ENCODE results near the gene DCLK3.

Gene DCLK3, protein sequence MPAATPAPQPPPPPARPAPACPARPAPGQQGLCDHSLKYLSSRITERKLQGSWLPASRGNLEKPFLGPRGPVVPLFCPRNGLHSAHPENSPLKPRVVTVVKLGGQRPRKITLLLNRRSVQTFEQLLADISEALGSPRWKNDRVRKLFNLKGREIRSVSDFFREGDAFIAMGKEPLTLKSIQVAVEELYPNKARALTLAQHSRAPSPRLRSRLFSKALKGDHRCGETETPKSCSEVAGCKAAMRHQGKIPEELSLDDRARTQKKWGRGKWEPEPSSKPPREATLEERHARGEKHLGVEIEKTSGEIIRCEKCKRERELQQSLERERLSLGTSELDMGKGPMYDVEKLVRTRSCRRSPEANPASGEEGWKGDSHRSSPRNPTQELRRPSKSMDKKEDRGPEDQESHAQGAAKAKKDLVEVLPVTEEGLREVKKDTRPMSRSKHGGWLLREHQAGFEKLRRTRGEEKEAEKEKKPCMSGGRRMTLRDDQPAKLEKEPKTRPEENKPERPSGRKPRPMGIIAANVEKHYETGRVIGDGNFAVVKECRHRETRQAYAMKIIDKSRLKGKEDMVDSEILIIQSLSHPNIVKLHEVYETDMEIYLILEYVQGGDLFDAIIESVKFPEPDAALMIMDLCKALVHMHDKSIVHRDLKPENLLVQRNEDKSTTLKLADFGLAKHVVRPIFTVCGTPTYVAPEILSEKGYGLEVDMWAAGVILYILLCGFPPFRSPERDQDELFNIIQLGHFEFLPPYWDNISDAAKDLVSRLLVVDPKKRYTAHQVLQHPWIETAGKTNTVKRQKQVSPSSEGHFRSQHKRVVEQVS

DNA sequence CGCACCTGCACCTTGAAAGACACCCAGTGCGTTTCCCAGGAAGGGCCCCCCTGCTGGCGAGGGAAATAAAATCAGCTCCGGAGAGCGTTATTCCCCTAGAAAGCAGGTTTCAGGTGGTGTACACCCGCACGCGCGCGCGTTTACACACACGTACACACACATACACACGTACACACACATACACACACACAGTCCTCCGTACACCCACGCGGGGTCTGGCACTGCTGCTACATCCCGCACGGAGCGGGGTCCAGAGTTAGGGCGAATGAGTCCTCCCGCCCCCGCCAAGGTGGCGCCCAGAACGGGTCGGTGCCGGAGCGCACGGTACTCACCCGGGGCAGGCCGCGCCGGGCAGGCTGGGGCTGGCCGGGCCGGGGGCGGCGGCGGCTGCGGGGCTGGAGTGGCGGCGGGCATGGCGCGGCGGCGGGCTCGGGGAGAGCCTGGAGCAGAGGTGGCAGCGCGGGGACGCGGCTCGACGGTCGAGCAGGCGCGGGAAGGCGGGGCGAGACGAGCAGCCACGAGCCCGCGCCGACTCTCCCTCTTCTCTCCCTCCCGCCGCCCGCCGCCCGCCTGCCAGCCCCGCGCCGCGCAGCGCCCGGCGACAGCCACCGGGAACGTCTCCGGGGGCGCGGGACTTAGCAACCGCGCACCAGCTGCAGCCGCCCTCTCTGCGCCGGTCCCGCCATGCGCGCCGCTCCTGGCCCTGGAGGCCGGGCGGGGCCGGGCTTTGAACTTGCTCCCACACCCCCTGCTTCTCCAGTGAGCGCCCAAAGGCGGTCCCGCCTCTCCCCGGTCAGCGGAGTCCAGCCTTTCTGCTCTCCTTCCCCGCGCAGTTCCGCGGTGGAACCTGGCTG is at the start of gene DCLK3:
TSS of gene DCLK3 (minus strand) at position 704 of the 854 bp plus-strand sequence. CDS start at position 414, 290 bp downstream.
- DNase-seq (ENCODE audit: low read depth in 2 of 2), result no peak

DNA sequence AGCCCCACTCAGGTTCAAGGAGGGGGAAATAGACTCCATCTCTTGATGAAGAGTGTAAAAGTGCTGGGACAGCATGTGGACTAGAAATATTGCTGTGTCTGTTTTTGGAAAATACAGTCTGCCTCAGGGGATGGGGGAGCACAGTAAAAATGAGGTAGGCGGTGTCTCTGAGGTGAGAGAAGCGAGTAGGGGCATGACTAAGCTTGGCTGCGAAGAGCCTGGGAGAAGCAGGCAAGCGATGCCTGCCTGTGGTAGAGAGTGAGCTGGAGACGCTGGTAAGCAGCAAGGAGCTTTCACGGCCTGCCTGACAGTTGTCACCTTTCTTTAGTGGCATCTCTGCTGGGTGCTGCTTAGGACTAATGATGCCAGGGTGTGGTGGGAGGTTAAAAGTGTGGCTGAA is 49.0 kb upstream of the DCLK3 start:
- no peak for DNase-seq (ENCODE audit: low read depth in 2 of 2)

DNA sequence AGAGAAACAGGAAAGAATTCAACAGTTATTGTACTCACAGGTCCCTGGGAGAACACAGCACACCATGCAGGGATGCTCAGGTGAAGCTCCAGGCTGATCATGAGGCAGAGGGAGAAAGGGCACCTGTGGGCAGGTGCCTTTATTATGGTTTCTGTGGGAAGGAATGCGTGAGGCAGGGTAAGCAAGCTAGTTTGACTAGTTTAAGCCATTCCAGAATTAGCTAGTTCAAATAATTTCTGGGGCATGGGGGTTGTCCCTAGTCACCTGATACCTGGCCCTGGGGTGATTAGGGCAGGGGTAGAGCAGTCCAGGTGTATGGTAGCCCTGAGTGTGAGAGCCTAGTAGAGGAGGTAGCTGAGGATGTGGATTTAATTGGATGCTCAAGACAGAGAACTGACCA is 47.9 kb upstream of the DCLK3 start:
- no peak for DNase-seq (ENCODE audit: low read depth in 2 of 2)

DNA sequence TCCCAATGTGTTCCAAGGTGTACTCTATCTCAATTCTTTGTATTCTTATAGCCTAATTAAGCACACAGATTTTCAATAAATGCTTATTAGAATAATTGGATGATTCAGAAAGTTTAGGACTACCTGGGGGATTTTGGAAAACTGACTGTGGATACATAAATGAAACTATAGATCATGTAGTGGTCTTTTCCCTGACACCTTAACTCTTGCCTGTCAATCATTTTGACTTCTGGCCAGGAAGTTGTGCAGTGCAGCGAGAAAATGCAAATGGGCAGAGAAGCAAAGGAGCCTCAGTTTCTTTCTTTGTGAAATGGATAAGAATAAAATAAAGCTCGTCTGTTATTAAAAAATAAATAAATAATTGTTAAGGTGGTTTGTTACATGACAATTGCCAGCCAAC is 47.4 kb upstream of the DCLK3 start:
- DNase-seq (ENCODE audit: low read depth in 2 of 2), result no peak

DNA sequence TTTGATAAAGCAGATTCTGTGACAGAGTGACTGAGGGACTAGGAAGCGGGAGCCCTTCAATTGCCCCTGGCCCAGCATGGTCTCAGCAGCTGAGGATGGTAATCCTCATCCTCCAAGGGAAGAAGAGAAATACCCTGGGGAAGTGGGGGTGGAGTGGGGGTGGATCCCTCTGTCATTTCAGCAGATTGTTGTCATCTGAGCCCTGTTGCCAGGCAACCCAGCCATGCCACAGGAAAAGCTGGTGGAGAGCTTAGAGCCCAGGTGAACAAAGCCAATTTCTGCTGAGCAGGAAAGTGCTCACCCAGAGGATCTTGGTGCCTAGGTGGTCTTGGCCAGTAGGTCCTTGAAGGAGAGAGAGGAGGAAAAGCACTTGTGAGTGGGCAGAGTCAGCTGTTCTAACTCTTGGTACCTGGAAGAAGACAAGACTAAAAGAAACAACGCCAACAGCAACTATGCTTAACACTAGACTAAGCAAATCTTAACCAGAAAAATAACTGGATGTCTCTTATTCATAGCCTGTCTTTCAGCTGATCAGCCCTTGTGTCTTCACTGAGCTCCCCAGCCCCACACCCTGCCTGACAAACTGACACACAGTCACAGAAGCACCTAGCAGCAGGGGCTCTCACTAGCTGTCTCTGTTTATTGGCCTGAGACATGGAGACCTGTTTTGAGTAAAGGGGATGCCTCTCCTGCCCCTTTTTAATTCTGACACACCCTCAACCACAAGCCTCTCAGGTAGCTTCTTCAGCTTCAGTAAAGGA is 40.1 kb upstream of the DCLK3 start:
- DNase-seq (ENCODE audit: low read depth in 2 of 2), result no peak

DNA sequence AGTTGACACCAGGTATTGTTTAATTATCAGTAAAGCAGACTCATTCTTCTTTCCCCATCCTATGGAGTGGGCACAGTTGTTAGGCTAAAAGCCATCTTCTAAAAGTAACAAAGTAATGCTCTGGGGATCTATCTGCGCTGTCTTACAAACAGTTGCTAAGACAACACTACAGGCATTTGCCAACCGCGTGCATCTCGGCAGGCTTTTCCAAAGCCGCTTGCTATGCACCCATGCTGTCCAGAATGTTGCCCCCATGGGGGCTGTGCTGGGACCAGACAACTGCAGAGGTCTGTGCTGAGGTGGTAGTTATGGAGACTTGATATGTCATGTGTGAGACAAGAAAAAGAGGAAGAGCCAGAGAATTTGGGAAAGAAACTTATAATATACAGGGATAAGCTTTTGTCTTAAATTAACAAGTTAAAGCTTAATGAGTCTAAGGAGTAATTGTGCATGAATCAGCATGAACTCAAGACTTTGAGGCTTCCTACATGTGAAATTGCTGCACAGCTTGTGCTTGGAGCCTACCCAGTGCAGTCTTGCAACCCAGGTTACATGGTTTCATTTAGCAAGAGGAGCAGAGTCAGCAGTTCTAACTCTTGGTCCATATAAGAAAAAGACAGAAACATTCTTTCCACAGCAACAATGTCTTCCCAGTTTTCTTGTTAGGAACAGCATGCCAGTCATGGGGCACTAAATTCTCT is 38.9 kb upstream of the DCLK3 start:
- no peak for DNase-seq (ENCODE audit: low read depth in 2 of 2)

DNA sequence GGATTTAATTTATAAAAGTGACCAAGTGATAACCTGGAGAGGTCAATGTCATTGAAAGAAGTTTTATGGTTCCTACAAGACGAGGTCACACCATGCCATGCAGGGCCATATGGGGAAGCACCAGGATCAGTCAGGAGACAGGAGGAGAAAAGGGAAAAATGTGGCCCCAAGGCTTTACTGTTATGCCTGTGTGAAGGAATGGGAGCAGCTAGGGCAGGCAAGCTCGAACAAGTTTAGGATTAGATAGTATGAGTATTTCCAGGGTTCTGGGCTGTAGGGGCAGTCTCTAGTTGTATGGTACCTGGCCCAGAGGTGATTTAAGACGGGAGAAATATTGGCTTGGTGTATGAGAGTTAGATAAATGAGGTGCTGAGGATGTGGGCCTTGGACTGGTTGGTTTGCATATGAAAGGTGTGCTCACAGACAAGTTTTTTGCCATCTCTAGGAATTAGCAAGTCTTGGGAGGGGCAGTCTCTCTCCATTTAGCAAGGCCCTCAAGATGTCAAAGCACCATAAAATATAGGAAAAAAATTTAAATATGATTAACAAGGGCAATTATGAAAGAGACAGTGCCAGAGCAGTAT is 36.3 kb upstream of the DCLK3 start:
- no peak for DNase-seq (ENCODE audit: low read depth in 2 of 2)

DNA sequence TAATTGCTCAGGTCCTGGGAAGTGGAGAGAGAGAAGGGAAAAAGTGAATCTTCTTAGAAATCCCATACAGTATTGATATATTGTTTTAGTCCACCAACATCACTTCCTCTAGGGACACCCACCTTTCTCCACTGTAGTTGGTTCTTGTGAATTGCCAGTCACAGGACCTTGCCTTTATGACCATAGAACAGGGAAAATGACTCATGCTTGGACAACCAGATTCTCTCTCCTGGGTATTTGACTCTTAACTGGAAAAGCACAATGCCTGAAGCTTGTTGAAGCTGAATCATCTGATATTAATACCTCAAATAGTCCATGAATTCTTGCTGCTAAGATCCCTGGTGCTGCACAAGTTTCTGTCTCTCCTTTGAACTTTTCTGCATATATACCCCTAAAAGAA is 32.5 kb upstream of the DCLK3 start:
- no peak for DNase-seq (ENCODE audit: low read depth in 2 of 2)

DNA sequence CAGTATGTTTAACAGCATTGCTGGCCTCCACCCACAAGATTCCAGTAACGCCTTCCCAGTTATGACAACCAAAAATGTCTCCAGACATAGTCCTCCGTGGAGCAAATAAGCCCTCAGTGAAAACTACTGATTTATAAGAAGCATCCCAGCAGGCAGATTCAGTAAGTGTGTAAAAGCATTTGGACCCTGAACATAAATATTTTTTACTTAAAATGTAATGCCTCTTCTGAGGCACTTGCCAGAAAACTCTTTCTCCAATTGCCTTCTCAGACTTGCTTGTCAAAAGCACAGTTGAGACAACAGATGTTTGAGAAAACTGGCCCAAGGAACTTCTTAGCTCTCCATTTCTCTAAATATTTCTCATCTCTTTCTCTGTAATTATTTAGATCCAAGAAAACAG is 31.8 kb upstream of the DCLK3 start:
- no peak for DNase-seq (ENCODE audit: low read depth in 2 of 2)

DNA sequence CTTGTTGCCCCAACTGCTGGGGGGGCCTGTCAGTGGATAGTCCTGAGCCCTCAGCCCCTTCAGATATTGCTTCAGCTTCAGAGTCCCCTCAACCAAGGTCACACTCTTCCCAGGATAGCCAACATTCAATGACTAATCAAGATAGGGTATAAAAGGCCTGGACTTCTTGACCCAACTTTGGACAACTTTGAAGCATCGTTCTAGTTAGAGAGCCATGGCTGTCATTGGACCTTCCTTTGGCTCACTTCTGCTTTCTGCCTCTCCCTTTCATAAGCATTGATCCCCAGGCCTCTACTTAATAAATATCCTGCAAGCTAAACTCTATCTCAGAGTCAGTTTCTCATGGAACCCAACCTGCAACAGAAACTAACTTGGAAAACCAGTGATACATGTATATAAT is 31.3 kb upstream of the DCLK3 start:
- DNase-seq (ENCODE audit: low read depth in 2 of 2), result no peak

DNA sequence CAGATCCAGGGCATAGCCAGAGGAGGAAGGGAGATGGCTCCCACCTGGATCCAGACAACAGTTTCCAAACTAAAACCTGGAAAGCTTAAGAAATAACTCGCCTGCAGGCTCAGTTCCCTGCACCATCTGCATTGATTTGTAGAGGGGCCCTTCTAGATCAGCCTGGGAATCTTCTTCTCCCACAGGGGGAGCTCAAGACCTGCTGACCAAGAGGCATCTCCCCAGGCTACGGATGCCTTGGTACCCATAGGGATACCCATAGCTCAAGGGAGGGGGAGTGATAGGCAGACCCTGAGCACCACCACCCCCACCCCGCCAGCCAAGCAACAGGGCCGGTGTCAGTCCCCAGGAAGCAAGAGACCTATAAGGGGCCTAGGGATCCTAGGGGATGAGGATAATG is 28.0 kb upstream of the DCLK3 start:
- no peak for DNase-seq (ENCODE audit: low read depth in 2 of 2)

DNA sequence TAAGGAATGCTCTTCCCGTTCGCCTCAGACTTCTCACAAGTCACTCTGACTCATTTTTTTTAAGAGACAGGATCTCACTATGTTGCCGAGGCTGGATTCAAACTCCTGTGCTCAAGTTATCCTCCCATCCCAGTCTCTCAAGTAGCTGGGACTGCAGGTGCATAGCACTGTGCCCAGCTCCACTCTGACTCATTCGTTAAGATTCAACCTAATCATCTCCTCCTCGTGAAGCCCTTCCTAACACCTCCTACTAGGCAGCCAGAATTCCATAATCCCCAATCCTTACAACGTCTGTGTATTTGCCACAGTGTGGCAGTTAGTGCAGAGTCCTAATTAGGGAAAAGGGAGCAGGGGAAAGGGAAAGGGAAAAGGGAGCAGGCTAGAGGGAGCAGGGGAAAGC is 26.4 kb upstream of the DCLK3 start:
- no peak for DNase-seq (ENCODE audit: low read depth in 2 of 2)

DNA sequence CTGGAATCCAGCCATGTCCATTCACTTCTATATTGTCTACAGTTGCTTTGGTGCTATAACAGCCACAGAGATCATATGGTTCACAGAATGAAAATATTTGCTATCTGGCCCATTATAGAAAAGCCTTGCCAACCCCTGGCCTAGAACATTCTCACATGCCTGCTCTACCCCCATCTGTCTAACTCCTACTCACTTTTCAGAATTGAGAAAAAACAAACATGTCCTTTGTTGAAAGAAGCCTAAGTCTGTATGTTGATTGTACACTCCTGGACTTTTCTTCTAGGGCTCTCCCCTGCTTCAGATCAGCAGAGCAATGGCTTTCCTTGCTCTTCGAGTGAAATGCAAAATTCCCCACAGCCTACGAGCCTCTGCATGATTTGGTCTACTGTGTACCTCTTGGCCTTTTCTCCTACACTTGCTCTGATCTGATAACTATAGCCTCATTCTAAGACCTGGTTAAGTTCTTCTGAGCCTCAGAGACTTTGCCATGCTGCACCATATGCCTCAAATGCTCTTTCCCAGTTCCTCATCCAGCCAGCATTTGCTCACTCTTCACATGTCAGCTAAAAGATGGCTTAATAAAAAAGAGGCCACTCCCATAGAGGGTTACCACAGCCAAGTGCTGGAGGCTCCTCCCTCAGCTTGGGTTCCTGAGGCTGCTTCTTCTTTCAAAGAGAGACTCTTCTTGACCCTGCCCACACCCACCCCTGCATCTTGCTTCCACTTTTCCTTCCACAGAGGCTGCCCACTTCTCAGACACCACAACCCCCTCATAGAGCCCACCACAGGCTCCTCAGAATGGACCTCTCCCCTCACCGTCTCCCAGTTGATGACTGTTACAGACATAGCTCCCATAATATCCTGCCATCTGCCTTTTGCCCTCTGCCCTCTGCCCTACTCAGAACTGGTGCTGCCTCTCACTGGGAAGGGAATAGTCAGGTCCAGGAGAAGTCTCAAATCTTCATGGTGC is 22.9 kb upstream of the DCLK3 start:
- no peak for DNase-seq (ENCODE audit: low read depth in 2 of 2)

DNA sequence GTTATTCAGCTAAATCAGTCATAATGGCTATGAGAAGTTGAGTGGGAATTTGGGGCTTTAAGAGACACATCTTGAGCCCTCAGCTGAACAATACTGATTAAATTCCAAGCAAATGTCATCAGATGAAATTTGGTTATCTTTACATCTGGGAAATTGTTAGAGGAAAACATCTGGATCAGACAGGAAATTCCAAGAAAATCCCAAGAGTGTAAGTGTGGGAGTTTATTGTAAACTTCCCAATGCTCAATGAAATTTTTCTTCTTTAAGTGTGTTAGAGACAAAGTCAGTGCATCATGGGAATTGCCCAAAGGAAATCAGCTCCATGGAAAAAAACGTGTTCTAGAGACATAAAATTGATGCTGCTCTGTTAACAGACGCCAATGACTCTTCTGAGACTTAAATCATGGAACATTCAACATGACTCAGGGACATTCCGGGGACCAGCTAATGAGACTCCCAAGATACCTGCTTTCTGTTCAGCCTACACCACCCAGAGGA is 19.8 kb upstream of the DCLK3 start:
- no peak for DNase-seq (ENCODE audit: low read depth in 2 of 2)

DNA sequence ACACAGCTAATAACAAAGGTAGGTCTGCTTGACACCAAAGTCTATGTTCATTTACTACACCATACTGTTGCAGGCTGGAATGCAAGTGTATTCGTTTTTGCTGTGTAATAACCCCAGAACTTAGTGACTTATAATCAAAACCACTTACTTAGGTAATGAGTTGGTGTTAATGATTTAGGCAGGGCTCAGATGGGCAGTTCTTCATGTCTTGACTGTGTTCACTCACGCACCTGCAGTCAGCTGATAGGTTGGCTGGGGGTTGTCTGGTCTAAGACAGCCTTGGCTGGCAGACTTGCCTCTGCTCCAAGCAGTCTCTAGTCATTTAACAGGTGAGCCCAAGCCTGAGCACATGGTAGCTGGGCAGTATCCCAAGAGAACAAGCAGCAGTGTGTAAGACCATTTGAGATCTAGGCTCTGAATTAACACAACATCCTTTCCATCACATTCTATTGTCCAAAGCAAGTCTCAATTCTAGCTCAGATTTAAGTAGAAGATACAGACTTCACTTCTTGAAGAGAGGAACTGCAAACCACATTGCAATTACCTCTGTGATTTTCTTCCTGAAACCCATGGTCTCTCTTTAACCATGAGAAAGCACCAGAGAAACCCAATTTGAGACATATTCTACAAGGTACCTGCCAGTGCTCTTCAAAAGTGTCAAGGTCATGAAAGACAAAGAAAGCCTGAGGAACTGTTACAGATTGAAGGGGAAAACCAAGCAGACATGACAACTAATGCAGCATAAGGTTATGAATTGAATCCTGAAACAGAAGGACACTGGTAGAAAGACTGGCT is 13.3 kb upstream of the DCLK3 start:
- no peak for DNase-seq (ENCODE audit: low read depth in 2 of 2)

DNA sequence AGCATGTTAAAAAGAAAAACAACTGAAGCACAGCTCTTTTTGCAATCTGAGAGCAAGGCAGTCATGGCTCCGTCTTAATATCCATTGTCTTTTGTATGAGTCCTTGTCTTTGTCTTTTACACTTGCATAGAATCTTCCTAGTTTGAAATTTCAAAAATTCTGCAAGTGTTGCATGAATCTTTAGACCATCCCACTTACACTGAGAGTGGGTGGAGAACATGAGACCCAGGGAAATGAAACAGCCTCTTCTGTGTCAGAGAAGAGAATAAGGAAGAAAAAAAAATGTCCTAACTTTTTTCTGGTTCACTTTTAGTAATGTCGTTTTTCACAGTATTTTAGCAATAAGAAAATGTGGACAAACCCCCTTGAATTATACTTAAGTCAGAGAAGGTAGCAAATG is 12.1 kb upstream of the DCLK3 start:
- no peak for DNase-seq (ENCODE audit: low read depth in 2 of 2)

DNA sequence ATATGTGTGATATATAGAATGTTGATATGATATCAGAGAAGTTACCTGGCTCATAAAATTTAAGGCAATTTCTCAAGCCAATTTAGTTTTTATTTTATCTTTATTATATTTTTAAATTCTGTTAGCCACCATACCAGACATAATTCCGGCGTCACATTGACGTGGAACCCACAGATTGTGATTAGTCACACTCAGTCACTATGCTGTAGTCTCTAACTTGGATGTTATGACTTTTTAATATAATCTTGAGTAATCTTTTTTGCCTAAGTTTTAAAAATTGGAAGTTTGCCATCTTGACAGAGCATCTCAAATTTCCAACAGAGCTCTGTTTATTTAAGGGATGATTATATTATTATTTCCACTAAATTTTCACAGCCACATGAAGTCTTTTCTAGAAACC is 9.7 kb upstream of the DCLK3 start:
- no peak for DNase-seq (ENCODE audit: low read depth in 2 of 2)

DNA sequence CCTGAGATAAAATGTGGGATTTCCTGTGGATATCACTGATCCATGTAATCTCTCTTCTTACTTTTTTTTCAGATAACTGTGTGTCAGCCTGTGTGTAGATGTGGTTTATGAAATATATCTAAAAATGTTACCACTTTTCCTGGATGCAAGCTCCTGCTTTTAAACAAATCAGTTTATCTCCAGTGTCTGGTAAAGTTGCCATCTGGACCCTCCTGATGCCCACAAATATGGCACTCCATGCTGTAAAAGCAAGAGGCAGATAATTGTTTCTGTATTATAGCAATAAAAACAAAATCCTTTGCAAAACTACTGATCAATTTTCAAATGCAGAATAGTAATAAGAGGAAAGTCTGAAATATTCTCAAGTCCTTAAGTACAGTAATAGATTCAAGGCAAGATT is 7.6 kb upstream of the DCLK3 start:
- DNase-seq (ENCODE audit: low read depth in 2 of 2), result no peak

Data from stimulated activated CD4-positive, alpha-beta T cell treated with anti-CD3 and anti-CD28 coated beads, Interleukin-15, amount 100 ng/mL, for 48 hours (primary cell).